HG02943 (cell line): Measurements from ENCODE around the gene KDM1B.
A peak's percentile ranks its signal among the peaks of the same experiment; 100 is the strongest.
"Not testable (repeated sequence)": the region's sequence is repeated elsewhere in the genome, so short reads cannot be mapped to it uniquely, and the experiment has no call there.

ENCODE experiments used
- ATAC-seq: cut with Tn5 transposase; IDR thresholded peaks from one replicate; pipeline ENCODE4 v1.9.1; 2021; ENCODE audit warnings: mild to moderate bottlenecking, low read depth, moderate library complexity; ENCODE audit not compliant: unreplicated experiment

KDM1B gene

DNA sequence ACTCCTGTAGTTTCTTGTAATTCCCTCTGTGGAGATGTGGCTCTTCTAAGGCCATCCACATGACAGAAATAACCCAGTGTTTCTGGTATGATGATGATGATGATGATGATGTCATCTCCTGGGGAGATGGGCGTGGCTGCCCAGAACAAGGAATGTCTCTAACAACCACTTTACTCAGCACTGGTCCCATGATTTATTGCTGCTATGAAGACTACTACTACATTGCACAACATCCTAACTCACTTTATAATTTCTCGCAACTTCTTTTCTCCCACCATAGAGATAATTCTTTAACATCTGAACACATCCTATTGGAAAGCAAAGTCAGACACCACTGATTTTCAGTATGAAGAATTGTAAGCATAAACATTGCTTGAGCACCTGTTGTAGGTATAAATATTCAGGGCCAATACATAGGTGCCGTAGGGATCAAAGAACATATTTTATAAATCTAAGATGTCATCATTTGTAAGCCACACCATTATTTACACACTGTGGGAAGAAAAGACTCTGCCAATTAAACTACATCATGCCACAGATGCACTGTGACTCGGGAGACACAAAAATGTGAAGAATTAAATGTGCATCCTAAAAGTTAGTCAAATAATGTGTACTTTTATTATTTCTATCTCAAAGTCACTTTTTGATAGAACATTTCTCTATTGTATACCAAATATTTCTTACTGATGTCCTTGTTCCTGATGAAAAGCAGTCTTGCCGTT lies 6.8 kb upstream of the KDM1B start:
- ATAC-seq, result no peak

DNA sequence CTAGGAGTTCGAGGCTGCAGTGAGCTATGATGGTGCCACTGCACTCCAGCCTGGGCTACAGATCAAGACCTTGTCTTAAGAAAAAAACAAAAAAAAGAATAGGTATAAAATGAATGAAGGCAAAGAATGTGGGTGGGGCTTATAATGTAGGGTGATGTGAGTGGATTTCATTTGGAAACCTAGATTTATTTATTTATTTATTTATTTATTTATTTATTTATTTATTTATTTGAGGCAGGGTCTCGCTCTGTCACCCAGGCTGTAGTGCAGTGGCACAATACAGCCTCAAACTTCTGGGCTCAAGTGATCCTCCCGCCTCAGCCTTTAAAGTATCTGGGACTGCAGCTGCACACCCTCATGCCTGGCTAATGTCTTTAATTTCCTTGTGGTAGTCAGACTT lies 3.8 kb upstream of the KDM1B start:
- ATAC-seq, result not testable (repeated sequence)

DNA sequence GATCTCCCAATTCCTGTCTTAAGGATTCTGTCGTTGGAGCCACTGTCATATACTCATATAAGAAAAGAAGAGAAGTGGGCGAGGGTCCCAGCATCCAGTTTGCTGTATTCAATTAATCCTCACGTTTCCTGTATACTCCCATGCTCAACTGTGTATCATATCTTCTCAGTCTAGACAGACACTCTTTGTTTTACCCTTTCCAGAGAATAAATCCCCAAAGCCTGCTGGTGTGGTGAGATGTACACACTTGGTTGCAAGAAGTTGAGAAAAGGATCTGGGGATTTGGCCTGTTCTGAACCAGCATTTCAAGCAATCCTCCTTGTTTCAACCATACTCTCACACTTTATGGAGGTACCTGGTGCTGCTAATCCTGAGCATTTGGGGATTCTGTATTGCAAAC lies 3.4 kb upstream of the KDM1B start:
- ATAC-seq, result no peak

DNA sequence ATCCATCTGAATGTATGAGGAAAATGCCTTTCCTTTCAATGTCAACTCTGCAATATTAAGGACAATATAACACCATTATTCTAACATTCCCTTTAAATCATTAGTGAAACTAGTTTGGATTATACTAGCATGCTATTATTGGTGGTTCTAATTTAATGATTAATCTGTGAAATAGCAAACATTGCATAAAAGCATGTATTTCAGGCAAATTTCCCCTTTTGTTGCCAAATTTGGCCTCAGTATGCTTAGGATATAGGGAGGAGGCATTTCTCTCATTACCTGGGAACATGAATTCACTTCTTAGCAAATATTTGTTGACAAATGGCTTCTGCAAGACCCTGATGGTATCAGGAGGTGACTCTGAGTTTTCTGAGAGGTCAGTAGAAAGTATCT lies 1.9 kb upstream of the KDM1B start:
- no peak for ATAC-seq

DNA sequence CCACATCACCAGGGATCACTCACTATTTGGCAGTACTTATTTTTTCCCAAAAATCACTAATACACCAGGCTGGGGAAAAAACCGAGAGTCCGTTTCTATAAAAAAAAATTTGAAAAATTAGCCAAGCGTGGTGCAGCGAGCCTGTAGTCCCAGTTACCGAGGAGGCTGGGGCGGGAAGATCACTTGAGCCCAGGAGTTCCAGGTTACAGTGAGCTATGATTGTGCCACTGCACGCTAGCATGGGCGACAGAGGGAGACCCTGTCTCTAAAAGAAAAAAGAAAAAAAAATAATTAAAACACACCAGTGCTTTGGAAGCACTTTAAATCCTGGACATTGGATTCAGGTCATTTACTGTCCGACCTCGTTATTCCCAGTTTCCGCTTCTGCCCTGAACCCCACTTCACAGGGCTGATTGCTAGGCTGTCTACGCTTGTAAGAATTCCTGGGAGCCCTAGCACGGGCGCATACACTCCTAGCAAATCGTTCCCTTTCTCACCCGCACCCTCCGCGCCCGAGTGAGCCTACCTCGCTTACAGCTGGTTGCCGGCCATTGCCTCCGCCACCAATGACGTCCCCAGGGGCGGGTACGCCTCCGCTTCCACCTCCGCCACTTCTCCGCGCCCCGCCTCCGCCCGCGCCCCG lies 594 bp upstream of the KDM1B start, which contains the start of gene TPMT:
Gene TPMT, minus strand, starts transcription at position 571 of the 643 bp plus-strand sequence. CDS start 5,950 bp downstream, outside the sequence.
- peak; percentile 67 for ATAC-seq

DNA sequence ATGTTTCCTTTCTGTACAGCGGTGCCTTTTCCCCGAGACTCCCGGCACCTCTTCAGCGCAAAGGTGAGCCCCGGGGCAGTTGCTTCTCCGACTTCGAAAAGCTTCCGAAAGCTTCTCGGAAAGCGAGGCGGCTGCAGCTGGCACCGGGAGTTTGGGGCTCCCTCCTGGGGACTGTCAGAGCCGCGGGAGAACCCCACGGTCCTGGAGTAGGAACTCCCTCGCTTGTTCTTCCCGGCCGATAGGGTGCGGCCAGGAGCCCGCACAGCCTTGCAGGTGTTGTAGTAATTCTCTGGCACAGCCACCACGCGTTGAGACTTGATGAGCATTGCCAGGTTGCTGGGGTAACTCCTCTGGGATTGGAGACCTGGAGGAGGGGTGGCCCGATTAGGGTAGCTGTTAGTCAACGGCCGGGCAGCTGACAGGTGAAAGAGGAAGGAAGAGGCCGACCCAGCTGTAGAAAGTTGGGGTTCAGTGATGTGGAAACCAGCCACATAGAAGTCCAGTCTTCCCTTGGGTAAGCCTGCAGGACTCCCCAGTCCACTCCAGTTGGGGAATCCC lies 721 bp downstream of the KDM1B start:
- peak; percentile 33 for ATAC-seq

DNA sequence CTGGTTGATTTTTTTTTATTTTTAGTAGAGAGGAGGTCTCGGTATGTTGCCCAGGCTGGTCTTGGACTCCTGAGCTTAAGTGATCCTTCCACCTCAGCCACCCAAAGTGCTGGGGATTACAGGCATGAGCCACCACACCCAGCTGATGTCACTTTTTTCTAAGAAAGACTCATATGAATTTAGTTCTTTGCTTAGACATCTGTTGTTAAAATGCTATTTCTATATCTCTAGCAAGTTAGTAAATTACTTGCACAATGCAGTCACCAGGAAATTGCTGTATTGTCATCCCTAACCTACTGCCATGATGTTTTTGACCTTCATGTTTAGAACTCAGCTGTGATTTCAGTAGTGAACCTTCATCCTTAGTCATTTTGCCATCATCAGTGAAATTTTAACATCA lies 5.7 kb downstream of the KDM1B start:
- no peak for ATAC-seq

DNA sequence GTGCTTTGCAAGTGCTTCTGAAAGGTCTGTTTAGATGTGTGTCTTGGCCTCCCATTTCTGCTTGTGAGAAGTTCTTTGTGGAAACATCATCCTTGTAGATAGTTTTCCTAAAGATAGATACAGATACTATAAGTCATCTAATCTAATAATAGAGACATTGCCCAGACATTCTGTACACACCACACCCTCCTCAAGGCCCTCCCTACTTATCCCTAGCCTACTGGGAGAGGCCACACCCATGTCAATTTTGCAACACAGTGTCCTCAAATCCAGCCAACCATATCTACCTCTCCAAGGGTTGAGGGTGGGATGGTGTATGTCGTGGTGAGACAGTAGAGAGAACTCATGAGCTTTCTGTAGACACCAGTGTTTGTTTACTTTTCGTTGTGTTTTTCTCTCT lies 6.2 kb downstream of the KDM1B start:
- ATAC-seq, result no peak

DNA sequence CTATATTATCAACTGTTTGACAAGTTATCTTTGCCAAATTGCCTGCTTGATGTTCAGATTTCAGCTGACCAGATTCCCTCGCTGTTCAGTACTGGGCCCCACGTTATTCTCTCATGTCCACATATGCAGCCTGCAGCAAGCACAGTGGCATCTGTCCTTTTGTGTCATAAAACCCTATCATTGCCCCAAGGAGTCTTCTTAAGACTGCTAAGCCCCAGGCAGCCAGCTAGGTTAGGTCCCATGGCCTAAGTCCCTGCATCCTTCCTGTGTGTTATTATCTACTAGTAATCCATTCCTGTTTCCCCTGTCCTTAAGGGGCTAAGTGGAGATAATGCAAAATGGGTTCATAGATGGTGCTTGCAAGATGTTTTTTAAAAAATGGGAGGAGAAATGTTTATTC lies 7.2 kb downstream of the KDM1B start:
- ATAC-seq, result no peak

DNA sequence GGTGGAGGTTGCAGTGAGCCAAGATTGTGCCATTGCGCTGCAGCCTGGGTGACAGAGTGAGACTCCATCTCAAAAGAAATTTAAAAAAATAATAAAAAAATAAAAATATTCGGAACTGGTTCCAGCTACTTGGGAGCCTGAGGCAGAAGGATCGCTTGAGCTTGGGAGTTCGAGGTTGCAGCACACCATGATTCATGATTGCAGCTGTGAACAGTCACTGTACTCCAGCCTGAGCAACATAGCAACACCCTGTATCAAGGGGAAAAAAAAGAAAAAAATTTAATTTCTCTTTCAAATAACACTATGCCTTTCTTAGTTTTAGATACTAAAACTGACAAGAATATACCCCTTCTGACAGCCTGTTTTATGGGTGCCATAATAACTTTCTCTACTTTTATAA lies 10.5 kb downstream of the KDM1B start:
- no peak for ATAC-seq

DNA sequence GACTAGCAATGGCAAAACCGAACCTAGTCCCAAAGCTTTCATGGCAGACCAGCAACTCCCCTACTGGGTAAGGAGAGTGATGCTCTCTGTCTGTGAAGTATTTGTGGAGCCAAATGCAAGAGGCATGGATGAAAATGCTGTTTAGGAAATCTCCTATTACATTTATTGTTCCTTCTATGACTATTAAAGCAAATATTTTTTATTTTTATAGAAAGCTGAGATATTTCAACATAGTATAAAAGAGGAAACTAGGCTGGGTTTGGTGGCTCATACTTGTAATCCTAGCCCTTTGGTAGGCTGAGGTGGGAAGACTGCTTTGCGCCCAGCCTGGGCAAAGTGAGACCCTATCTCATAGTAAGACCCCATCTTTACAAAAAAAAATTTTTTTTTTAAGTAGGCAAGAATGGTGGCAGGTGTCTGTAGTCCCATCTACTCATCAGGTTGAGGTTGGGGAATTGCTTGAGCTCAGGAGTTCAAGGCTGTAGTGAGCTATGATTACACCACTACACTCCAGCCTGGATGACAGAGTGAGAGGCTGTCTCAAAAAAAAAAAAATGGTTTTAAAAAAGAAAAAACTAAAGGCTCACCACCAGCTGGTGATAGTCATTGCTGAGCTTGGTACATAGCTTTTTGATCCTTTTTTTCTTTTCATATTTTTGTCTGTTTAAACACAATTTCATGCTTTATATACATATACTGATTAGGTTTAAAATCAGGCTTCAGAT lies 11.3 kb downstream of the KDM1B start:
- no peak for ATAC-seq

DNA sequence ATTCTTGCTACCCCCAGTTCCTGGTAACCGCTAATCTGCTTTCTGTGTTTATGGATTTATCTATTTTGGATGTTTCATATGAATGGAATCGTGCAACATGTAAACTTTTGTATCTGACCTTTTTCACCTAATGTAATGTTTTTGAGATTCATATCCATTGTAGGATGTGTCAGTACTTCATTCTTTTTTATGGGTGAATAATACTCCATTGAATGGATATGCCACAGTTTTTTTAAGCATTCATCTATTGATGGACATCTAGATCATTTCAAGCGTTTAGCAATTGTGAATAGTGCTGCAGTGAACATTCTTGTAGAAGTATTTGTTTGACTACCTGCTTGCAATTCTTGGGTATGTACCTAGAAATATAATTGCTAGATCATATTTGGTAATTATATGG lies 13.0 kb downstream of the KDM1B start:
- ATAC-seq, result no peak

DNA sequence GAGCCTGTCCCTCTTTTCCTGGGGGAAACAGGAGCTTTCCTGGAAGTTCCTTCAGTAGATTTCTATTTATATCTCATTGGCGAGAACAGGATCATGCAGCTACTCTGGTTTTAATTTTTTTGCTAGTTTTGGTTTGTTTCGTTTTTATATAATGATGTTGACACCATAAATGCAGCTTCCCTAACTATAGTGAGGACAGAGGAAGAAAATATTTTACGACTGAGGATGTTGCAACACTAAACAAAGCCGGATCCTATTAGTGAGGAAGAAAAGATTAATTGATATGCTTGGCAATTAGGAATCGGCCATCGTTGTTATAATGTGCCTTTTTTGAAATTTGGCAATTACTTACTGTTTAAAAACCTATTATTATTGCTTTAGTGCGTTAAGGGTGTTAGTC lies 16.6 kb downstream of the KDM1B start:
- no peak for ATAC-seq

DNA sequence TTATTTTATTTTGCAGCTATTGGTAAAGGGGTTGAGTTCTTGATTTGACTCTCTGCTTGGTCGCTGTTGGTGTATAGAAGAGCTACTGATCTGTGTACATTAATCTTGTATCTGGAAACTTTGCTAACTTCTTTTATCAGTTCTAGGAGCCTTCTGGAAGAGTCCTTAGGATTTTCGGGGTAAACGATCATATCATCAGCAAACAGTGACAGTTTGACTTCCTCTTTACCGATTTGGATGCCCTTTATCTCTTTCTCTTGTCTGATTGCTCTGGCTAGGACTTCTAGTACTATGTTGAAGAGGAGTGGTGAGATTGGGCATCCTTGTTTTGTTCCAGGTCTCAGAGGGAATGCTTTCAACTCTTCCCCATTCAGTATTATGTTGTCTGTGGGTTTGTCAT lies 21.0 kb downstream of the KDM1B start:
- not testable (repeated sequence) for ATAC-seq

DNA sequence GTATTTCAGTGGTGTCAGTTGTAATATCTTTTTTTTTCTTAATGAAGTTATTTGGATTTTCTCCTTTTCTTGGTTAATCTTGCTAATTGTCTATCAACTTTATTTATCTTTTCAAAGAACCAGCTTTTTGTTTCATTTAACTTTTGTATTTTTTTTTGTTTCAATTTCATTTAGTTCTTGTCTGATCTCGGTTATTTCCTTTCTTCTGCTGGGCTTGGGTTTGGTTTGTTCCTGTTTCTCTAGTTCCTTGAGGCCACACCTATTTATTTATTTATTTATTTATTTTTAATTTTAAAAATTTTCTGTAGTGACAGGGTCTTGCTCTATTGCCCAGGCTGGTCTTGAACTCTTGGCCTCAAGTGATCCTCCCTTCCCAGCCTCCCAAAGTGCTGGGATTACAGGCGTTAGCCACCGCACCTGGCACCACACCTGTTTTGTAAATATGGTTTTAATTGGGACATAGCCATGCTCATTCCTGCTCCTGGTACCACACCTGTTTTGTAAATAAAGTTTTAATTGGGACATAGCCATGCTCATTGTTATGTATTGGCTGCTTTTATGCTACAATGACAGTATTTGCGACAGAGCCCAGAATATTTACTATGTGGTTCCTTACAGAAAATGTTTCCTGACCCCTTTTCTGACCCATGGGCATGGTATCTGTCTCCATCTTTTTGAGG lies 22.2 kb downstream of the KDM1B start:
- no peak for ATAC-seq

DNA sequence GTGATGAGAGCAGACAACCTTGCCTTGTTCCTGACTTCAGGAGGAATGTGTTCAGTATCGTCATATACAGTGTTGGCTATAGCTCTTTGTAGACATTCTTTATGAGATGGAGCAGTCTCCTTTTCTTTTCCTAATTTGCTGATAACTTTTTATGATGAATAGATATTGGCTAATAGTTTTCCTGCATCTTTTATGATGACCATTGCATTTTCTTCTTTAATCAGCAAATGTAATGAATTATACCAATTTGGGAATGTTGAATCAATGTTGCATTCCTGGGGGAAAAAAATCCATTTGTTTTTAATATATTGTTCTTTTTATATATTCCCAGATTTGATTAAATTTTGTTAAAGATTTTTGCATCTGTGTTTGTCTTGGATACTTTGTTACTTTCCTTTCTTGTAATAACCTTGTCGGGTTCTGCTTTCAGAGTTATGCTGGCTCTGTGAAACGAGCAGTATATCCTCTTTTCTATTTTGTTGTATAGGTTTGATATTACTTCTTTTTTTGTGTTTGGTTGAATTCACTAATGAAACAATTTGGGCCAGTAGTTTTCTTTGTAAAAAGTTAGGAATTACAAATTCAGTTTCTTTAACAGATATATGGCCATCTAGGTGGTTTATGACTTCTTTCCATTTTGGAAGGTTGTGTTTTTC lies 23.9 kb downstream of the KDM1B start:
- ATAC-seq, result no peak

DNA sequence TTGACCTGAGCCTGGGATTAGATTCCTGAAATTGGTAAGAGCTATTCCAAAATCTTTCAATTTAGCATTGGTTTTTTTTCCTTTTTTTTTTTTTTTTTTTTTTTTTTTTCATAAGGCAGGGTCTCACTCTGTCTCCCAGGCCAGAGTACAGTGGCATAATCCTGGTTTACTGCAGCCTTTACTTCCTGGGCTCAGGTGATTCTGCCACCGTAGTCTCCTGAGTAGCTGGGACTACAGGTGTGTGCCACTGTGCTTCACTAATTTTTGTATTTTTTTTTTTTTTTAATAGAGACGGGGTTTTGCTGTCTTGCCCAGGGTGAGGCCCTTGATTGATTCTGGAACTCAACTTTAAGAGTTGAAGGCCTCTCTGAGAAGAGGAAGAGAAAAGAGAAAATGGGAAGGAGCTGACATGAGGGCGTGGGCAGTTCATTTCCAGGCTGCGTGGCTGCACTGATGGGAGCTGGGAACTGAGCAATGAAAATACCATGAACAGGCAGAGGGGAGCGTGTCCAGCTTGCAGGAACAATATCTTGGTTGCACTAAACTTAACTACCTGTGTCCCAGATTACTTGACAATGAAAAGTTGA lies 24.6 kb downstream of the KDM1B start:
- no peak for ATAC-seq

DNA sequence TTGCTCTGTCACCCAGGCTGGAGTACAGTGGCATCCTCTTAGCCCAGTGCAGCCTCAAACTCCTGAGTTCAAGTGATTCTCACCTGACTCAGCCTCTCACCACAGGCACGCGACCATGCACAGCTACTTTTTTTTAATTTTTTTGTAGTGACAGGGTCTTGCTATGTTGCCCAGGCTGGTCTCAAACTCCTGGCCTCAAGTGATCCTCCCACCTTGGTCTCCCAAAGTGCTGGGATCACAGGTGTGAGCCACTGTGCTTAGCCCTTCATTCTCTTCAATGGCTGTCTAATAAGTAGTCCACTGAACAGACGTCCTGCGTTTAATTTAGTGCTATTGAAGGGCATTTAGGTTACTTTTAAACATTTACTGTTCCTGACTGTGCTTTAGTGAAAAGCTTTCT lies 27.3 kb downstream of the KDM1B start:
- no peak for ATAC-seq

DNA sequence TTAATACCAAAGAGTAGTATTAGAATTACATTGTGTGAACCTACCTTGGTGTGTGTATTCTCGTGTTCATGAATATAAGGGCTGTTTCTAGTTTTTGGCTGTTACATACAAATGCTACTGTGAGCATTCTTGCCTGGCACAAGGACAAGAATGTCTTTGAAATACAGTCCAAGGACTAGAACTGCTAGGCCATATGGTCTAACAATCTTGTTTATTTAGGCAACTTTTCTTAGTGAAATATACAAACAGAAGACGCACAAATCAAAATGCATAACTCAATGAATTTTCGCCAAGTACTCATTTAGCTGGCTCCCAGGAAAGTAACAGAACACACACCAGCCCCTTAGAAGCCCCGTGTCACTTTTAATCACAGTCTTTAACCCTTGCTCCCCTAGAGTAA lies 28.5 kb downstream of the KDM1B start:
- no peak for ATAC-seq

DNA sequence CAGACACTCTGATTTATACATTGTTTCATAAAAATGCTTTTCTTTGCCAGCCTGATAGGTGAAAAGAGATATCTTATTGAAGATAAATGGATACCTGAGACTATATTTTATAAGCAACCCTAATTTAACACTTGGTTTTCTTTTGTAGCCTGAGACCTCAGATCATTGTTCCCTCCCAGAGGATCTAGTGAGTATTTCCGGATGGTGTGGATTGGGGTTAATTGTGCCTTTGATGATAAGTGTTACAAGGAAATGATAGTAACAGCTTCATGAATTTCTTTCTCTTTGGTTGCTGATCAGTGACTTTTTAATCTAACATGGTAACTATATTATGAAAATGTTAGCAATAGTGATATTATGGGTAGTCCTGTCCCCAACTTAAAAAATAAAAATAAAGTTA lies 30.4 kb downstream of the KDM1B start:
- ATAC-seq, result no peak
